Measurements from ENCODE around the gene THOC6.

GRCh38 chr16:3001316-3001715 lies 22.5 kb upstream of the THOC6 start:
- TF ChIP-seq CTCF (IDR thresholded peaks at IDR 0.05) (no peak), POLR2A (IDR thresholded peaks at IDR 0.05) (no peak)
